Stimulated activated naive CD8-positive, alpha-beta T cell treated with anti-CD3 and anti-CD28 coated beads, Interleukin-15, Interleukin-2, amounts not matched to agents 100 ng/mL and 50 ng/mL, for 24 hours (primary cell): ENCODE results near the gene PCSK6.
"Not testable (repeated sequence)": the region's sequence is repeated elsewhere in the genome, so short reads cannot be mapped to it uniquely, and the experiment has no call there.

ENCODE experiments used
- H3K27ac Mint-ChIP-seq: one replicate; pipeline ENCODE4 v1.8.0; 2021; ENCODE audit warnings: mild to moderate bottlenecking, mixed read lengths
- H3K27me3 Mint-ChIP-seq: one replicate; pipeline ENCODE4 v1.8.0; 2021; ENCODE audit warnings: mixed read lengths
- H3K36me3 Mint-ChIP-seq: one replicate; pipeline ENCODE4 v1.8.0; 2021; ENCODE audit warnings: low read depth, mixed read lengths
- H3K4me1 Mint-ChIP-seq: one replicate; pipeline ENCODE4 v1.8.0; 2021; ENCODE audit warnings: low read depth, mixed read lengths
- H3K4me3 Mint-ChIP-seq: one replicate; pipeline ENCODE4 v1.8.0; 2021; ENCODE audit warnings: mild to moderate bottlenecking, mixed read lengths
- H3K9me3 Mint-ChIP-seq: one replicate; pipeline ENCODE4 v1.8.0; 2021; ENCODE audit warnings: mixed read lengths

Gene PCSK6

DNA sequence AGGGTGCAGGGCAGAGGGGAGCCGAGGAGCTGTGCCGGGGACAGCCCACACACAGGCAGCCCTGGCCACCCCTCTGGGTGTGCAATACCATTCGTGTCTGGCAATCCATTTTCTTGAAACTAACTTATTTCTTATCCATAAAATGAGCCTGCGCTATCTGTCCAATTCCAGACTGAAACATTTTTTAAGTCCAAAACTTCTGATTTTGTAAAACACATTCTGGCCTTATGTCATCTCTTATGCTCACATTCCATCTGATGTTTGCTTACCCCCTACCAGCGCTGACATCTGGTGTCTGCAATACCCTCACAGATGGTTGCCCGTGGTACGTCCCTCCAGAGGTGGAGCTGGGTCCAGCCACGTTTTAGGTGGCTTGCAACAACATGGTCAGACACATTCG, 31.8 kb downstream of the PCSK6 start:
- no peak overlapping the region for H3K27ac Mint-ChIP-seq
- peaks cover 17% of the 10 kb centered on the region for H3K4me1 Mint-ChIP-seq
- no peaks in the 10 kb centered on the region for H3K36me3 Mint-ChIP-seq
- H3K9me3 Mint-ChIP-seq = no peaks in the 10 kb centered on the region
- H3K4me3 Mint-ChIP-seq = no peak overlapping the region
- H3K27me3 Mint-ChIP-seq = peaks cover 22% of the 10 kb centered on the region

- peaks cover 14% of the 10 kb centered on the region for H3K4me1 Mint-ChIP-seq
- H3K4me3 Mint-ChIP-seq = no peak overlapping the region
- H3K27me3 Mint-ChIP-seq = peaks cover 31% of the 10 kb centered on the region
- no peaks in the 10 kb centered on the region for H3K9me3 Mint-ChIP-seq
- H3K27ac Mint-ChIP-seq = no peak overlapping the region
- no peaks in the 10 kb centered on the region for H3K36me3 Mint-ChIP-seq
These were observed 33.3 kb downstream of the PCSK6 start for GRCh38 chr15:101456057-101456739.

- H3K4me1 Mint-ChIP-seq = peaks cover 11% of the 10 kb centered on the region
- no peaks in the 10 kb centered on the region for H3K36me3 Mint-ChIP-seq
- H3K27ac Mint-ChIP-seq = no peak overlapping the region
- no peaks in the 10 kb centered on the region for H3K9me3 Mint-ChIP-seq
- H3K27me3 Mint-ChIP-seq = peaks cover 35% of the 10 kb centered on the region
- no peak overlapping the region for H3K4me3 Mint-ChIP-seq
These were observed 34.0 kb downstream of the PCSK6 start for GRCh38 chr15:101455291-101456025.

- H3K9me3 Mint-ChIP-seq, H3K27ac Mint-ChIP-seq, H3K4me1 Mint-ChIP-seq, H3K4me3 Mint-ChIP-seq, H3K36me3 Mint-ChIP-seq: not testable (repeated sequence)
- H3K27me3 Mint-ChIP-seq = peaks cover 39% of the 10 kb centered on the region
These were observed 34.7 kb downstream of the PCSK6 start for GRCh38 chr15:101454781-101455180.

DNA sequence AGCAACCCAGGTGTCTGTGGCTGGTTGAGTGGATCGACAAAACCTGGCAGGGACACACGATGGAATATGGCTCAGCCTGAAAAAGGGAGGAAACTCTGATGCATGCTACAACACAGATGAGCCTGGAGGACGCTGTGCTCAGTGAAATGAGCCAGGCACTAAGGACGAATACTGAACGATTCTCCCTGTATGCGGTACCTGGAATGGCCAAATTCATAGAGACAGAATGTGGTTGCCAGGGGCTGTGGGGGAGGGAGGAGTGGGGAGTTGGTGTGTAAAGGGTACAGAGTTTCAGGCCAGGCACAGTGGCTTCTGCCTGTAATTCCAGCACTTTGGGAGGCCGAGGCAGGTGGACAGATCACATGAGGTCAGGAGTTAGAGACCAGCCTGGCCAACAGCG, 35.1 kb downstream of the PCSK6 start:
- peaks cover 39% of the 10 kb centered on the region for H3K27me3 Mint-ChIP-seq
- H3K36me3 Mint-ChIP-seq = no peaks in the 10 kb centered on the region
- no peak overlapping the region for H3K4me3 Mint-ChIP-seq
- peaks cover 8% of the 10 kb centered on the region for H3K4me1 Mint-ChIP-seq
- H3K9me3 Mint-ChIP-seq = no peaks in the 10 kb centered on the region
- H3K27ac Mint-ChIP-seq = no peak overlapping the region

- H3K4me1 Mint-ChIP-seq = peaks cover 8% of the 10 kb centered on the region
- no peak overlapping the region for H3K4me3 Mint-ChIP-seq
- no peak overlapping the region for H3K27ac Mint-ChIP-seq
- no peaks in the 10 kb centered on the region for H3K9me3 Mint-ChIP-seq
- H3K36me3 Mint-ChIP-seq = no peaks in the 10 kb centered on the region
- peaks cover 39% of the 10 kb centered on the region for H3K27me3 Mint-ChIP-seq
These were observed 36.1 kb downstream of the PCSK6 start for GRCh38 chr15:101453123-101454120.

GRCh38 chr15:101452572-101452971, 36.9 kb downstream of the PCSK6 start:
- no peaks in the 10 kb centered on the region for H3K36me3 Mint-ChIP-seq
- peaks cover 39% of the 10 kb centered on the region for H3K27me3 Mint-ChIP-seq
- H3K27ac Mint-ChIP-seq = no peak overlapping the region
- peaks cover 8% of the 10 kb centered on the region for H3K4me1 Mint-ChIP-seq
- H3K4me3 Mint-ChIP-seq = no peak overlapping the region
- H3K9me3 Mint-ChIP-seq = no peaks in the 10 kb centered on the region

DNA sequence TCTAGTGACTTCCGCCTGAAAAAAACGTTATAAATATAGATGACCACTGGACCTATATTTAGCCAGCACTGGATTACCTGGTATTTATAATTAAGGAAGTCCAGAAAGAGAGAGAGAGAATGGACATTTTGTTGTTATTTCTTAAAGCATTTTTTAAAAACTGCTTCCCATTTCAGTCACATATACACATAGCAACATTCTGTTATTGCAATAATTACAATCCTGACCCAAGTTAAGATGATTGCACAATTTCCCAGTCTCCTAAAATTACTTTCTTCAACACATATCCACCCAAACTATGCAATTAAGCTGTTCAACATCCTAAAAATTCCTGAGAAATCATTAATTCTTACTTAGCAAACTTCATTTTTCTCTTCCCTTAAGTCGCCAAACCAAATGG, 37.7 kb downstream of the PCSK6 start:
- Mint-ChIP-seq H3K27ac (no peak overlapping the region), H3K9me3 (no peaks in the 10 kb centered on the region), H3K4me3 (peak overlapping the region; percentile 41), H3K4me1 (peaks cover 8% of the 10 kb centered on the region), H3K27me3 (peaks cover 39% of the 10 kb centered on the region), H3K36me3 (no peaks in the 10 kb centered on the region)

DNA sequence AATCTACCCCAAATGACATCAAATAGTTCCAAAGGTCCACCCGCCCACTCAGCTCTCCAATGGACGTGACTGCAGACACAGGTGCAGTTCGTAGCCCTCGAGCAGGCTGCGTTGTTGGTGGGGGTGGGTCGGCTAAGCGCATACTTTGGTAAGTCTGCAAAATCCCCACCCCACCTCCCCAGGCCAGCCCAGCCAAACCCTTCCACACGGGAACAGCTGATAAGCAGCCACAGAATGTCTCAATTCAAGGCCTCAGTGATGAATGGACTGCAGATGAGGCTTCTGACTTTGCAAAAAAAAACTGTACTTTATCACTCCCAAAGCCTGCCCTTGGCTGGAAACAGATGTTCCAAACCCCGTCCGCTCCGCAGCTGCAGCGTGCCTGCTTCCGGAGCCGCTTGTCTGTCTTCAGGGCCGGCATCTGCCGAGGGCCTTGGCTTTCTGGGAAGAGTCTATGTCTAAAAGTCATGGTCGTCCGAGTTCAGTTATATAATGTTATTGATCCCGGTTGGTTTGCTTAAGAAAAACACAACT, 38.2 kb downstream of the PCSK6 start:
- H3K9me3 Mint-ChIP-seq = no peaks in the 10 kb centered on the region
- H3K4me3 Mint-ChIP-seq = peak overlapping the region; percentile 41
- H3K36me3 Mint-ChIP-seq = no peaks in the 10 kb centered on the region
- H3K4me1 Mint-ChIP-seq = peaks cover 11% of the 10 kb centered on the region
- peaks cover 36% of the 10 kb centered on the region for H3K27me3 Mint-ChIP-seq
- H3K27ac Mint-ChIP-seq = peak overlapping the region; percentile 45

DNA sequence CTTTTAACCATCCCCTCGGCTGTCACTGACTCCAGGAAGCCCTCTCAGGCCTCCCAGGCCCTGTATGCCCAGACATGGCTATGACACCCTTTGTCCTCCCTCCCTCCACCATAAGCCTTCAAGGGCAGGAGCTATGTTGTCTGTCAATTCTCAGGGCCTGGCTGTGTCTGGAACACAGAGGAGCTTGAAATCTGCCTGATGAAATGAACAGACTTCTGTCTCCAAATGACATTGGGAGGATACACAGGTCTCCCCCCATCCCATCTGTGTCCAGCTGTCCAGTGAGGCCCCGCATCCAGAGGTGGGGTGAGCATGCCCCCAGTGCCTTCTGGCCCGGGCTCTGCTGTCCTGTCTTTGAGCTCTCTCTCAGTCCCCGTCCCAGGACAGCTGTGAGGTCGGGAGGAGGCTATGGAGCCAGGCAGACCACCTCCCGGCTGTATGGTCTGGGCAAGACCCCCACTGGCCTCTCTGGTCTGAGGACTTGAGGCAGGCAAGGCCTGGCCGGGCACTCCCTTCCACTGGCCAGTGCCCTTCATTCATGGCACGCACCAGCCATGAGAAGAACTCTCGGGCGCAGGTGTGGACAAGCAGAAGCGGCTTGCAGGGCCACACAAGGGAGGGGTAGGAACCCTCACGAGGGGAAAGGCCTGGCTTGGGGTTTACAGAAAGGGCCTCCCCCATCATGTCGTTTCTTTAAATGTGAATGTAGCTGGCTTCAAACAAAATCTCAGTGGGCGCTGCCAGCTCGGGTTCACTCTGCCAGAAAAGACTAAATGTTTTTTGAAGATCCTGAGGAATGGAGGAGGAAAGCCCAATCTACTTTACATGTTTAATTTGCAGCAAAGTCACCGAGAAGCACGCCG, 38.9 kb downstream of the PCSK6 start:
- Mint-ChIP-seq H3K36me3 (no peaks in the 10 kb centered on the region), H3K27me3 (peaks cover 32% of the 10 kb centered on the region), H3K4me3 (peak overlapping the region; percentile 41), H3K27ac (peak overlapping the region; percentile 45), H3K9me3 (no peaks in the 10 kb centered on the region), H3K4me1 (peaks cover 14% of the 10 kb centered on the region)

- Mint-ChIP-seq H3K27me3 (peaks cover 28% of the 10 kb centered on the region), H3K27ac (no peak overlapping the region), H3K4me3 (no peak overlapping the region), H3K4me1 (peaks cover 14% of the 10 kb centered on the region), H3K9me3 (no peaks in the 10 kb centered on the region), H3K36me3 (no peaks in the 10 kb centered on the region)
These were observed 39.8 kb downstream of the PCSK6 start for GRCh38 chr15:101449471-101450402.

- Mint-ChIP-seq H3K27ac (no peak overlapping the region), H3K4me1 (peaks cover 14% of the 10 kb centered on the region), H3K9me3 (no peaks in the 10 kb centered on the region)
These were observed 41.2 kb downstream of the PCSK6 start for GRCh38 chr15:101448336-101448735.

DNA sequence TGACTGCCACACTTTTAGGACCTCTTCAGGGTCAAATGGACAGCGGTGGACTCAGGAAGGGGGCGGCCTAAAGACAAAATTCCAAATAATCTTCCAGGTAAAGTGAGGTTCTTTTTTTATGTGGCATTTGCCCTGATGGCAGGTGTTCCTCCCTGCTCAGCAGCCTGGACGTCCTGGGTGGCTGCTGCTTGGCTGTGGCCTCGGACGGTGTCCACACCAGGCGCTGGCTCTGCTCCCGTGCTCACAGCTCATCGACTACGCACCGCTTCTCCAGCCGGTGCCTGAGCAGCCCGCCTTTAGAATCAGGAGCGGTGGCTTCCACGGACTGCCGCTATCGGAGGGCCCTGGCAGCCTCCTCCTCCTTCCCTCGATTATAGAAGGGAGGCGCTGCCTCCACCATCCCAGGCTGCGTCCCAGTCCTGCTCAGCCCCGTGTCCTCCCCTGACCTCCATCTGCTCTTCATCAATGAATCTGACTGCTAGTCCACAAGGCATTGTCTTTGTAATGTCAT, 41.9 kb downstream of the PCSK6 start:
- peaks cover 22% of the 10 kb centered on the region for H3K27me3 Mint-ChIP-seq
- peaks cover 14% of the 10 kb centered on the region for H3K4me1 Mint-ChIP-seq

More at GRCh38 chr15:101448336-101448735, 41.2 kb downstream of the PCSK6 start:
- no peak overlapping the region for H3K4me3 Mint-ChIP-seq
- H3K36me3 Mint-ChIP-seq = no peaks in the 10 kb centered on the region
- peaks cover 22% of the 10 kb centered on the region for H3K27me3 Mint-ChIP-seq

More for the DNA sequence above, 41.9 kb downstream of the PCSK6 start:
- Mint-ChIP-seq H3K9me3 (no peaks in the 10 kb centered on the region), H3K4me3 (no peak overlapping the region), H3K27ac (no peak overlapping the region), H3K36me3 (no peaks in the 10 kb centered on the region)
